Esophagus muscularis mucosa (tissue), 3 donors: ENCODE data around the gene BAK1.

Experiments
- POLR2AphosphoS5 ChIP-seq, 2 donors: sonication (generic); formaldehyde crosslinking; IDR thresholded peaks; one replicate each; pipeline ENCODE4 v1.6.1; 2017; ENCODE audit warnings: antibody characterized with exemption in 2 of 2
- TF ChIP-seq, protein P1 (sequence below), 3 experiments: fragments of 200-600 bp in 2 of 3; fragments of 450-650 bp in 1 of 3; sonication (generic) in 2 of 3; IDR thresholded peaks; one replicate each; pipeline ENCODE4 v1.5.1; 2017 to 2019; ENCODE audit warnings: antibody characterized with exemption in 3 of 3, mild to moderate bottlenecking in 2 of 3, moderate library complexity in 1 of 3

DNA sequence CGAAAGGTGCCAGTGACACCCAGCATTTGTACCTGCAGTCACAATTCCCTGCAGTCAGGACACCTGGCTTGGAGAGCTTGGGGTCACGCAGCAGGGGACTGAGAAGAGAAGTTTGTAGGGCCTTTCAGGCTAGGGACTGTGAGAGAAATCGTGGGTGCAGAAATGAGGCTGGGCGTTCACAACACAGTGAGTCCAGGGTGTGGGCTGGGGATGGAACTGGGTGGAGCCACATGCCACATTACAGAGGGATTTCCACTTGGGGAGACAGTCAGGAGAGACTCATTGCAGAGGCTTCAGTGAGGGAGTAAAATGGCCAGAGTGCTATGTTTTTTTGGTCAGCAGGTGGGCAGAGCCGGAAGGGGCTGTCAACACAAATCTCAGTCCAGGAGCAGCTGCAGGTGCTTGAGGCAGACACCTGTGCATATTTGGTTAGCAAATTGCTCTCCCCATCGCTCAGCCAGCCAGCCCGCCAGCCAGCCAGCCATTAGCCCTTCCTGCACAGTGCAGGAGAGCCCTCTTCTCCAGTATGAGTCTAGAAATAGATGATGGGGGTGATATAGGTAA is 48.4 kb upstream of the BAK1 start:
- TF ChIP-seq, protein P1, sequence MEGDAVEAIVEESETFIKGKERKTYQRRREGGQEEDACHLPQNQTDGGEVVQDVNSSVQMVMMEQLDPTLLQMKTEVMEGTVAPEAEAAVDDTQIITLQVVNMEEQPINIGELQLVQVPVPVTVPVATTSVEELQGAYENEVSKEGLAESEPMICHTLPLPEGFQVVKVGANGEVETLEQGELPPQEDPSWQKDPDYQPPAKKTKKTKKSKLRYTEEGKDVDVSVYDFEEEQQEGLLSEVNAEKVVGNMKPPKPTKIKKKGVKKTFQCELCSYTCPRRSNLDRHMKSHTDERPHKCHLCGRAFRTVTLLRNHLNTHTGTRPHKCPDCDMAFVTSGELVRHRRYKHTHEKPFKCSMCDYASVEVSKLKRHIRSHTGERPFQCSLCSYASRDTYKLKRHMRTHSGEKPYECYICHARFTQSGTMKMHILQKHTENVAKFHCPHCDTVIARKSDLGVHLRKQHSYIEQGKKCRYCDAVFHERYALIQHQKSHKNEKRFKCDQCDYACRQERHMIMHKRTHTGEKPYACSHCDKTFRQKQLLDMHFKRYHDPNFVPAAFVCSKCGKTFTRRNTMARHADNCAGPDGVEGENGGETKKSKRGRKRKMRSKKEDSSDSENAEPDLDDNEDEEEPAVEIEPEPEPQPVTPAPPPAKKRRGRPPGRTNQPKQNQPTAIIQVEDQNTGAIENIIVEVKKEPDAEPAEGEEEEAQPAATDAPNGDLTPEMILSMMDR (IDR thresholded peaks at IDR 0.05), result no peak
- no peak for TF ChIP-seq POLR2AphosphoS5 (IDR thresholded peaks at IDR 0.05)
